Transverse colon (tissue), 4 donors: ENCODE data around the gene TRPM2.

Source experiments
- CTCF ChIP-seq, 5 experiments: fragments of 200-600 bp in 3 of 5; fragments of 450-650 bp in 2 of 5; sonication (generic) in 3 of 5; IDR thresholded peaks; 1 replicate in 2 of 5; 2 replicates in 3 of 5; pipeline ENCODE4 v1.5.1; 2016 to 2017; ENCODE audit warnings: antibody characterized with exemption in 5 of 5, inconsistent platforms in 3 of 5, mild to moderate bottlenecking in 2 of 5, moderate library complexity in 1 of 5
- EP300 ChIP-seq: sonication (generic); formaldehyde crosslinking; IDR thresholded peaks from one replicate; pipeline ENCODE4 v1.6.1; 2017; ENCODE audit warnings: antibody characterized with exemption, low read depth
- POLR2A ChIP-seq: fragments of 450-650 bp; IDR thresholded peaks from one replicate; pipeline ENCODE4 v1.6.1; 2016; ENCODE audit warnings: antibody characterized with exemption, mild to moderate bottlenecking, moderate library complexity
- POLR2AphosphoS5 ChIP-seq, 3 donors: sonication (generic); formaldehyde crosslinking; IDR thresholded peaks; one replicate each; pipeline ENCODE4 v1.6.1; 2016; ENCODE audit warnings: antibody characterized with exemption in 3 of 3

- TF ChIP-seq EP300 (no peak), POLR2A (no peak), CTCF (IDR thresholded peaks at IDR 0.05) (no peak), POLR2AphosphoS5 (IDR thresholded peaks at IDR 0.05) (no peak)
Measured at GRCh38 chr21:44351535-44352252, 1.7 kb upstream of the TRPM2 start.
